GM19438 (cell line): ENCODE measurements around the gene COL23A1.

Experiments
- ATAC-seq: cut with Tn5 transposase; IDR thresholded peaks from one replicate; pipeline ENCODE4 v1.9.1; 2021; ENCODE audit warnings: low read depth; ENCODE audit not compliant: unreplicated experiment

COL23A1 gene

DNA sequence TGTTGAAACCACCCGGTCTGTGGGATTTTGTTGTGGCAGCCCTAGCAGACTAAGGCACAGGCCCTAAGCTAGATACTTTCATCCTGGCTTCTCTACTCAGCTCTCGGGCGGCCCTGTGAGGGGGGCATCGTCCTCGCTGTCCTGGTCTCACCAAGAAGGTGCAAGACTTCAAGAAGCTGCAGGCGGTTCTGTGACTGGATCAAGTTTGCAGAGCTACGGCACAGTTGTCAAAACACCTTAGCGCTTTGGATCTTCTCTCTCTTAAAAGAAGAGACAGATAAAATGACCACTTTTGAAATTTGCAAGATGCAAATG, 238.2 kb downstream of the COL23A1 start:
- no peak for ATAC-seq

DNA sequence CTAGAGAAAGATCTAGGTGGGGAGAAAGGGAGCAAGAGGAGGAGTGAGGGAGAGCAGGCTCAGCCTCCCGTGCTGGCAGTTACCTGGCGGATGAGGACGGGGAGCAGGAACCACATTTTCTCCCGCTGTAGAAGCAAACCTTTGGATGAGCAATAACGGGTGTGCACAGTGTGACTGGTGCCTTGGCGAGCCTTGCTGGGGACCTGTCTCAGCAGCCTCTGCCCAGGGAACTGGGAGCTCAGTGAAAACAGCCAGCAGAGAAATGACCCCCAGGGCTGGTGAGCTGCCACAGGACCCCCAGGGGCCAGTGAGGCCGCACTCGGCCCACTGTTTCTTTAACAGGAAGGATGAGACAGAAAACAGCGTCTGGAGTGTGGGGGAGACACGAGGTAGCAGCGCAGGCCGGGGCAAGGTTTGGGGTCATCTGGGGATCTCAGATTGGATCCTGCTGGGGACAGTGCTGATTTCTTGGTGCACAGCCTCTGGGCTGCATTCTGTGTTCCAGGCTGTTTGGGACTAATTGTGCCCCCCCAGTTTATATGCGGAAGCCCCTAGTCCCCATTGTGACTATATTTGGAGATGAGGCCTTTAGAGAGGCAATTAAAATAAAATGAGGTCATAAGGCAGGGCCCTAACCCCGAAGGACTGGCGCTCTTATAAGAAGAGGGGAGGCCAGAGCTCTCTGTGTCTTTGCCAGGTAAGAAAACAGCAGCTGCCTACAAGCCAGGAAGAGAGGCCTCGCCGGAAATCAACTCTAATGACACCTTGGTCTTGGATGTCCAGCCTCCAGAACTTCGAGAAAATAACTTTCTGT, 238.8 kb downstream of the COL23A1 start:
- no peak for ATAC-seq

DNA sequence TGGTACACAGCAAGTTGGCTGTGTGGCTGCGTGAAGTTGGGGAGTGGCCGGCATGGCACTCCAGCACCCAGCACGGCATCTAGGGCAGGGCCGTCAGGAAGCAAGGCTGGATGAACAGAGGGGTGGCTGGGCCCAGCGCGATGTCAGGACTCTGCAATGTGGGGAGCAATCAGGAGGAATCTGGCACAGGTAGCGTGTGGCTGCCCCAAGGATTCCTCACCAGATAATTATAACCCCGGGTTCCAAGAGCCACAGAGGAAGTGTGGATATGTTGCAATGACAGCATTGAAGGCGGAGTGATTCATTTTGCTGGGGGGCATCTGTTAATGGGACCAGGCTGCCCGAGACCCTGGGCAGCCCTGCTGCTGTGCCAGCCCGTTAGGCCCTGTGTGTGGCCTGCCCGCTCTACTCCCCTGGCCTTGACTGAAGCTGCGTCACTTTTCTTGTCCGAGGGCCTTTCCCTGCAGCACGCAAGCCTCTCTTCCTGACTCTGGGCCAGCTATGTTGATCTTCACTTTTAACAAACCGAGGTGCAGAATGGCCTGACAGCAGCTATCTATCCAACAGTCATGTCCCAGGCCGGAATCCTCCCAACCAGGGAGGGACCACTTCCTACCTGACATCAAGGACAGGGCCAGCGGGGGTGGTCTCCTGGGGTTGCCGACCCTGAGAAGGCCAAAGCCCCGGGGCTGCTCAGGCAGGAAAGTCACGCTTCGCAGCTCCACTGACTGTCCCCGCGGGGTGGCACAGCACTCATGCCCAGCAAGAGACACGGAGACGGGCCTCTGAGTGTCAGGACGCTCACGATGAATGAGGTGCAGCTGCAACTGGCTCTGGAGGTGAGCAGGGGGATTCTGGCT, 239.6 kb downstream of the COL23A1 start:
- no peak for ATAC-seq

DNA sequence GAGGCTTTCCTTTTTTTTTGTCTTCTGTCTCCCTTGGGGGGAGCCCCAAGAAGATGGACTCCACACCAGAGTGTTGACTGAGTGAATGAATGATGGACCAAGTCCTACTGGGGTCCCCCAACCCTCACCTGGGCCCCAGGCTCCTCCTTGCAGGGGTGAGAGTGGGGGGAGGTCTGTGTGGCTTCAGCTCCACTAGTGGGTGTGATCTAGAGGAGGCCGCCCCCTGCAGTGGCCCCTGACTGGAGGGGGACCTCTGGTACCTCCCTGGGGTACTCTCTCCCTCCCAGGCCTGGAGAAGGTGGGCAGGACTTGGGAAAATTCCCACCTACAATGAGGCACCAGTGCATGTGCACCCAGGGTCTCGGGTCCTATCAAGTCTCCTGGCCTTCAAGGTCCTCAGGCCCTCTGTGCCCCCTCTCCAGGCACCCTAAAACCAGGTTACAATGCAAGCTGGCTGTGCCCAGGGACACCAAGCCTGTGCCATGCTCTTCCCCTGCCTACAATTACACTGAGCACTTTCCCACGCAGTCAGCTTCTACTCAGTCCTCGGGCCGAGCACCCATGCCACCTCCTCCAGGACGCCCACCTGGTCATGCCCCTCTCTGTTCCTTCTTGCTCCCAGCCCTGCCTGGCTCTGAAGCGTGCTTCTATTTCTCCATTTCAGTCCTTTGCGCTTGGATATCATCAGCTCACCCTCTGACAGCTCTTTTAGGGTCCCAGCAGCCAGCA, 240.4 kb downstream of the COL23A1 start:
- no peak for ATAC-seq

DNA sequence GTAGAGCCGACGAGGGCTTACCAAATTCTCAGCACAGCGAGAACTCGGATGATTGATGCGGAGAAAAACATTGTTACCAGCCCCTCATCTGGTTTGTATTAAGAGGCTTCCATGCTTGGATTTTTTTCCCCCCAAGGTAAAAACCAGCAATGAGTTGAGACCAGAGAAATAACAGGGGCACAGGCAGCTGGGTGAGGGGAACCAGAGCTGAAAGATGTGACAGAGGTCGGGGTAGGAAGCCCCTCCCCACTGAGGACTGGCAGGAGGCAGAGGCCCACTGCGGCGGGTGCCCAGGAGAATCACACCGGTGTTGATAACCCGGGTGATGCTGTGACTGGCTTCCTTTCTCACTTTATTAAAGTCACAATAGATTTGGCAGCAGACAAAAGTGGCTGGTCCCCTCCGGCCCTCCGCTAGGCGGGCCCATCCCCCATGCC, 241.1 kb downstream of the COL23A1 start:
- ATAC-seq = no peak

DNA sequence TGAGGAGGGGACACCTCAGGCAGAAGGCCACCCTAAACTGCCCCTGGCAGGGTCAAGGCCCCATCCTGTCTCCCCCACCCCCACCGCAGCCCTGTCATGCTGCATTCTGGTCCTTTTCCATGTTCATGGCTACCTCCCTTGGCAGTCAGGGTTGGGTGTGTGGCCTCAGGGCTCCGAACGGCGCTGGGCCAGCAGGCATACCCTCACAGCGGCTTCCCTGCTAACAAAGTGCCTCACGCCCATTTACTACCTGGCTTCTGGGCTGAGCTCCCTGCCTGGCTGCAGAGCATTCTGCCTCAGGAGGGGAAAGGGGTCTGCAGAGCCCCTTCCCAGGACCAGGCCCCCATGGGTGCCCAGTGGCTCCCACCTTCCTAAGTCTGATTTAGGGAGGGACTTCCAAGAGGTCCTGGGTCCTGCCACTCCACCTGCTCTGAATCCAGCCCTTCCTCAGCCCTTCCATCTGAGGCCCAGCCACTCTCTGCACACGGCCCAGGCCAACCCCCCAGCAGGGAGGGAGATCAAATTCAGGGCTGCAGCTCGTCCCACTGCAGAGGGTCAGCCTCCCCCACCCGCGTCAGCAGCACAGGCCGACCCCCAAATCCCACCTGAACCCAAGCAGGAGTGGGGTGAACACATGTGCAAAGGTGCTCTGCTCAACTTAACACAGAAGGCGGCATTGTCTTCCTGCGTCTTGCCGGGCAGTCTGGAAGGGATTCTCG, 241.7 kb downstream of the COL23A1 start:
- no peak for ATAC-seq

DNA sequence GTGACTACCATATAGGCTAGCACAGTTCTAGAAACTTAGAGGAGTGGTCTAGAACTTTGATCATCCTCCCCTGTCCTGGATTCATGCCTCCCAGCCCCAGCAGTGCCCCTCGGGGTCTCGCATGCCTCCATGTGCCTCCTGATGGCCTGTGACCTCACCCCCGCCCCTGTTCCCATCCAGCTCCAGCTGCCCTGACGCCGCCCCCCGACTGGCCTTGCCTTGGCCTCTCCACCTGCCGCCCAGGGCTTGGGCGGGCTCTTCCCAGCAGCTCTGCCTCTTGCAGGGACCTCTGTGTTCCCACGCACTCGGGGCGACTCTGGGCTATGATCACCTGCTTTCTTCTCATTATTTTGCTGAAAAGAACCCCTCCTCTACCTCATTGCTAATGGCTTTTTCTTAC, 242.2 kb downstream of the COL23A1 start:
- ATAC-seq = no peak

DNA sequence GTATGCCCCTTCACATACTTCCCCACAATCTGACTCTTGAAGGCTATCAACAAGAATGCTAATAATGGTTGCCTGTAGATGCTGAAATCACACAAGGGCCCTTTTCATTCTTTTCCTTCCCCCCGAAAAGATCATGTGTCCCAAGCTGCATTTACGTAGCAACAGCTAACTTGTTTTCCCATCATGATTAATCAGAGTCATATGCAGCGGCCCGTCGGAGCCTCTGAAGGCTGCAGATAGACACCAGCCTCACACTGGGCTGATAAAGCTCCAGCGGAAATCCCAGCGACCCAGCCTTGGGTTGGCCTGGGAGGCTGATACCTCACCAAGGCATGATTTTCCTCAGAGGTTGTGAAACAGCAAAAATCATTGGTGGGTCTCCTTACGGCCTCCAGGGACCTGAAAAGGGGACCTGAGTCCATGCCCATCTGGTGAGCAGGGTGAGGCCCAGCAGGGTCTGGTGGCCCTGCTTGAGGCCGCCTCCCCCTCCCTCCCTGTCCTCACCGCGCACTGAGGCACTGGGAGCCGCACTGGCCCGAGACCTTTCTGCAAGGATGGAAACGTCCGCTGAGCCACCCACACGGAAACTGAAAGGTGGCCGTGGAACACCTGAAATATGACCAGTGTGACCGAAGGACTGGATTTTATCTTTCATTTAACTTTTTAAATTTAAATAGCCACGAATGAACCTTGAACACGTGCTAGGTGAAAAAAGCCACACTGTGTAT, 243.4 kb downstream of the COL23A1 start:
- no peak for ATAC-seq

DNA sequence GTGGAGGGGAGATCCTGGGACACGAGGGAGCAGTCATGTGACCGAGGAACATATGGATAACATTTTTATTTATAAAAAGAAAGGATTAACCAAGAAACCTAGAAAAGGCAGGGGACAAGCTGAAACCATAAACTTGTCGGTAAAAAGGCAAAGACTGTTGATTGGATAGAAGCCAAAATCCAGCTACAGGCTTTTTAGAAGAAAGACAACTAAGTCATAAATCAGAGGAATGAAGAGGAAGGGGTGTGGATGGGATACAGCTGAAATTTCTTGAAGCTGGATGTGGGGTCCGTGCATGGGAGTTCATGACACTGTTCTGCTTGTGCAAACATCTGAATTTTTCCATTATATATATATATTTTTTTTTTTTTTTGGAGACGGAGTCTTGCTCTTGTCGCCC, 246.9 kb downstream of the COL23A1 start:
- ATAC-seq = no peak

DNA sequence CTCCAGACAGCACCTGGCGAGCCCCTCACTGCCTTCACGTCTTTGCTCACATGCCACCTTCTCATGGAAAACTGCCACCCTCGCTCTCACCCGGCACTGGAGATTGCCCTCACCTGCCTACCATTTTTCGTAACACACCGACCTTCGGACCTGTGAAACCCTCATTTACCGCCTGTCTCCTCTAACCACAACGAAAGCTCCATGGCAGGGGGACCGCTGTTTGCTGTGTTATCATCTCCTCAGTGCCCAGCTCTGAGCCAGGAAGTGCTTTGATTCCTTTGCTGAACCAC, 248.4 kb downstream of the COL23A1 start:
- no peak for ATAC-seq

DNA sequence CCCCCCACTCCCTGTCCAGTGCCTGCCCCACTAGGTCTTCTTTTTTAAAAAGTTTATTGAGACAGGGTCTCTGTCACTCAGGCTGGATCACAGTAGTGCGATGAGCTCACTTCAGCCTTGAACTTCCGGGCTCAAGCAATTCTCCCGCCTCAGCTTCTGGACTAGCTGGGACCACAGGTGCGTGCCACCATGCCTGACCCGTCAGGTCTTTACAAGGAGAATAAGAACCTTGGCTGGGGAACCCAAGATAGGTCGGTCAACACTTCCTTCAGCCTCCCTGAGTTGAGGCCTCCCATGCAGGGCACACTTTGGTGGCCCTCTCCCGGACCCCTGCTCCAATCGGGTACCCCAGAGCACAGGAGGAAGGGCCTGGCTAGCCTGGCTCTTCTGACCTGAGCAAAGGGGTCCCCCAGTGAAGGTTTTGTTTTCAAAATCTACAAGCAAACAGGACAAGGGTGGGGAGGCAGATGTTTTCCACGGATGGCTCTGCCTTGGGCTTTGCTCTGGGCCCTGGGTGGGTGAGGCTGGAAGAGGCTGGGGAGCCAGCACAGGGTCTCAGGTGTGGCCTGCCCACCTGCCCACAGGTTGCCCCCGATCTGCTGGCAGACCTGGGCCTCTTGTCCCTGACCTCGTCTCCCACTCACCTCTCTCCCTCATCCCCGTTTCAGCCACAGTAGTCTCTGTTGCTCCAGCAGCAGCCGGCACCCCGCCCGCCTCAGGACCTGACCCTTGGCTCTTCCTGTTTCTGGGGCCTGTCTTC, 248.9 kb downstream of the COL23A1 start:
- no peak for ATAC-seq

DNA sequence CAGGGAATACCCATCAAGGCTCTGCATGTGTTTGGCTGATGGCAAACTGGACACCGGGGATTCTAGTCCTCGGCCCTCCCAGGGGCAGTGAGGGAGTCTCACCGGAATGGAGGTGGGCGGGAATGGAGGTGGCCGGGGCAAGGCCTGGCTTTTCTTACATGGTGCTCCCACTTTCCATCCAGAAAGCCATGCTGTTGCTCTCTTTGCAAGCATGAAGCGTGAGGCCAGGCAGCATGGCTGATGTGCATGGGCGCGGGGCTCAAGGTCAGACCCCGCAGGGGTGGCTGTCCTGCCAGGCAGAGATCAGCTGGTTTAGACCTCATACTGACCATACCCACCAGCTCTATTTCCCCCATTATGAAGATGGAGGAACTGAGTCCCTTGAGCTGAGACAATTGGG, 249.6 kb downstream of the COL23A1 start:
- no peak for ATAC-seq

DNA sequence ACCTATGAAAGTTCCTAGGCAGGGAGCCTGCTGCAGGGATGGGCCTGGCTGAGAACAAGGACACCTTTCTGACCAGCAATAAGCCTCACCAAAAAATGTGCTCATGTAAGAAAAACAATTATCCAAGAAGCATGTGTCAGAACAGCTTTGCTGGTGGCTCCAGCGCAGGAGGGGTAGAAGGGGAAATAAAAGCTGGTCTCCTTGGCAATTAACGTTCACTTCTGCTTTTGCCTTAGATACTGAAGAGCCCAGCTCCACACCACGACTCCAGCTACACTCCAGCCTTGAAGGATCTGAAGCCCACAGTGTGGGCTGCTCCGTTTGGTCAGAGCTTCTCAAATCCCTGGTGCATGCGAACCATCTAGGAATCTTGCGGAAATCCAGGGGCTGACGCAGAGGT, 250.0 kb downstream of the COL23A1 start:
- no peak for ATAC-seq

DNA sequence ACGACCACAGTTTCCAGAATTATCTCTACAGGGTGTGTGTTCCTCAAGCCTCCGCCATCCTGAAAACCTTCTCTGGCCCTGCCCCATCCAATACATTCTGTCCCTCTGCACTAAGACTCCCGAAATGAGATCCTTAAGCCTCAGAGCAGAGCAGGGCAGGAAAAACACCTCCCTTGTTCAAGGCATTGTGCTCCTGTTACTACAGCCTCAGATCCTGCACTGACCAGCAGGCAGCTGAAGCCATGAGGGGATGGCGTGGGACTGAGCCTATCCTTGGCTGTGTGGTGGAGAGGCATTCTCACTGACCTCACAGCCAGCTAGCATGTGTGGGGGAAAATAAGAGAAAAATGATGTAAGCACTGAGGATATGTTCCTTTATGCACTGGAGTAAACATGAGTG, 250.9 kb downstream of the COL23A1 start:
- no peak for ATAC-seq

DNA sequence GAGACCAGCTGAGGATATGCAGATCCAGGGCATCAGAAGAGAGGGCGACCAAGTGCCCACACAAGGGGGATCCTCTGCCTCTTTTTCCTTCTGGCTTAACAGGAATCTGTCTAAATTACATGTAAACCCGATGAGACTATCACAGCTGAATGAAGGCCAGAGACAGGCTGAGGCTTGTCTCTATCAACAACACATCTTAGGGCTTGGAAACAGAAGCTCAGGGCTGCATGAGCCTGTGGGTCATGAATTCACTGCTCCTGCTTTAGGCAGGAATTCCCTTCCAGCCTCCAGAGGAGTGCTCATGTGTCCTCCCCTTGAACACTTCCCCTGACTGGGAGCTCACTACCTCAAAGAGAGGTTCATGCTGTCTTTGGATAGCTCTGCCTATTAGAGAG, 251.4 kb downstream of the COL23A1 start:
- no peak for ATAC-seq

DNA sequence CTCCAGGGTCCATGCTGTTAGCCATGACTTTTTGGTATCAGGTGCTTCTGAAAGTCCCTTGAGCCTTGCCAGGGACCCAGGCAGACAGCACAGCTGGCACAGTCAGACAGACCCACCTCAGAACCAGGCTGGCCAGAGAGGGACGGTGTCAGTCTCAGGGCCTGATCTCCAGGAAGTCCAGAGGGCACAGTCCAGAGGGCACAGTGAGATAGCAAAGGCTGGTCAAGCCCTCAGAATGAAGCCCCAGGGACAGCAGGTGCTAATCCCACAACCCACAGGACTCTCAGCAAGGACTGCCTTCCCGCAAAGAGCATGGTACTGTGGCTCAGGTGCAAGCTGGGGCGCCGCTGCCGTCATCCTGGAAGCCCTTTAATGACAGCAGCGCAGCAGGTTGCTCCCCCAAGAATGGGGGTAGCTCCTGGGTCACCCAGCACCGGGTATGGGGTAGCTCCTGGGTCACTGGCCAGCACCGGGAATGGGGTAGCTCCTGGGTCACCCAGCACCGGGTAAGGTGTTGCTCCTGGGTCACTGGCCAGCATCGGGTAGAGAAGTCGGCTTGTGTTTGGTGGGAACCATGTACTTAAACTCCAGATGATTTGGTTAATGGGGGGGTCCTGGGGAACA, 252.0 kb downstream of the COL23A1 start:
- no peak for ATAC-seq

DNA sequence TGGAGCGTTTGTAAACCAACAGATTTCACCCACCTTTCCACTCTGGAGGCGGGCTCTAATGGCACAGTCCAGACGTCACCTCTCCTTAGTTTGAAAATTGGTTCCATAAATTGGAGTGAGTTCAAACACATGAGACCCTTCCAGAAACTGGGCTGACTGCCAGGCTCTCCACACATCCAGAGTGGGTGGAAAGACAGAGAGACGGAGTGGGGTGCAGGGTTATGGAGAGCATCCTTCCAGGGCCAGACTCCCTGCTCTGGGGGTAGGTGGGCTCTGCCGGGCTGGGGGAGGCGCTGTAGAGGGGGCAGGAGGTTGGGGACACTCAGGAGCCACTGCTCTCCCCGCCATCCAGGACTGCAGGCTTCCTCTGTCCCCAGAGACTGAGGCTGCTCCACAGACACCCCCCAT, 252.9 kb downstream of the COL23A1 start:
- no peak for ATAC-seq

DNA sequence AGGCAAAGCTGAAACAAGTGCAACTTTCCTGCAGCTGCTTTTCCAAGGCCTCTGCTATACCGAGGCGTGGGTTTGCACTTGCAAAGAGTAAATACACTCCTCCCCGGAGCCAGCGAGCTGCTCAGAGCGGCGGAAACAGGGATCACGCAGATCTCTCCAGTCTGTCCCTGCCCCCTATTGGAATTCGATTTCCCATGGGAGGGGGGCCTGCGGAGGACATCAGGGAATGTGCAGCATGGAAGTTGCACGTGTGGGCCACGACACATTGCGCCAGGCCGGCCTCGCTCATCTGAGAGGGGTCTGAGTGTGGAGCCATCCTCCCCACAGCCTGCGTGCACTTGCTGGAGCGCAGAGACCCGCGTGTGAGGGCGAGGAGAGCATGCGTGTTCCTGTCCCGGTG, 253.3 kb downstream of the COL23A1 start:
- no peak for ATAC-seq
